Measurements from ENCODE around the gene PAGR1. TPM values are rescaled to one million over a fixed set of nuclear protein-coding genes. Genes with fewer than 3 reads are reported as not detected.
A peak's percentile ranks its signal among the peaks of the same experiment; 100 is the strongest.

The PAGR1 gene
- total and polyA plus RNA-seq, 9 of the 15 experiments (the other 6 are each of a cell fraction or from before 2014, with no cell fraction given) = 1.4 to 58.2 (median 16.8) TPM

DNA sequence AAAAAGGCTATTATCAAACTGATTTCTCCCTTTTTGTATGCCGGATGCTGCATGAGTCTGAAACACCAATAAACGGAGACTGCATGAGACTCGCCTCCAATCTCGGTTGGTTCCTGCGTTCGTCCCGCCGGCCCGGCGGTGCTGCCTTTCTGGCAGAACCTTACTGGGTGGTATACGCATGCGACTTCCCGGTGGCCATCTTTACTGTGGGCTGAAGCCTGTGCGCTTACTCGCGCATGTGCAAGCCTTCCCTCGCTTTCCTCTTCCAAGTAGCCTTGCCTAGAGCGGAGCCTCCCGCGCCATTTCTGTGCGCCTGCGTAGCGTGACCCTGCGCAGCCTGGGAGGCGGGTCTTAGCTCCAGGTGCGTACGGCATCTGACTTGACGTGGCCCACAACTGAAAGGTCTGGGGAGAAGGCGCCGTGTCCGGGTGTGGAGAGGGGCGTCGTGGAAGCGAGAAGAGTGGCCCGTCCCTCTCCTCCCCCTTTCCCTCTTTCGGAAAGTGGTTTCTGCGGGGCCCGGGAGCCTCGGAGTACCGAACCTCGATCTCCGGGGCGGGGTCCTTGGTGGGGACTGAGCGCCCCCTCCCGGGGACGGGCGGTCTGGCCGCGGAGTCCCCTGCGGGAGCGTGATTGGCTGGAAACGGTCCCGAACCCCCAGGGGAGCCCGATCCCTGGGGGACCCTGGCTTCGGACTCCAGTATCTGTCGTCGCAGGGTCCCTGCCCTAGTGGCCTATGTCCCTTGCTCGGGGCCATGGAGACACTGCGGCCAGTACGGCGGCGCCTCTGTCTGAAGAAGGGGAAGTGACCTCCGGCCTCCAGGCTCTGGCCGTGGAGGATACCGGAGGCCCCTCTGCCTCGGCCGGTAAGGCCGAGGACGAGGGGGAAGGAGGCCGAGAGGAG, at the start of gene PAGR1 (continued):
- TF ChIP-seq, protein P1, sequence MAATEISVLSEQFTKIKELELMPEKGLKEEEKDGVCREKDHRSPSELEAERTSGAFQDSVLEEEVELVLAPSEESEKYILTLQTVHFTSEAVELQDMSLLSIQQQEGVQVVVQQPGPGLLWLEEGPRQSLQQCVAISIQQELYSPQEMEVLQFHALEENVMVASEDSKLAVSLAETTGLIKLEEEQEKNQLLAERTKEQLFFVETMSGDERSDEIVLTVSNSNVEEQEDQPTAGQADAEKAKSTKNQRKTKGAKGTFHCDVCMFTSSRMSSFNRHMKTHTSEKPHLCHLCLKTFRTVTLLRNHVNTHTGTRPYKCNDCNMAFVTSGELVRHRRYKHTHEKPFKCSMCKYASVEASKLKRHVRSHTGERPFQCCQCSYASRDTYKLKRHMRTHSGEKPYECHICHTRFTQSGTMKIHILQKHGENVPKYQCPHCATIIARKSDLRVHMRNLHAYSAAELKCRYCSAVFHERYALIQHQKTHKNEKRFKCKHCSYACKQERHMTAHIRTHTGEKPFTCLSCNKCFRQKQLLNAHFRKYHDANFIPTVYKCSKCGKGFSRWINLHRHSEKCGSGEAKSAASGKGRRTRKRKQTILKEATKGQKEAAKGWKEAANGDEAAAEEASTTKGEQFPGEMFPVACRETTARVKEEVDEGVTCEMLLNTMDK (IDR thresholded peaks at IDR 0.05; ENCODE audit: borderline replicate concordance, insufficient read depth, low read depth, low read length, poor library complexity, severe bottlenecking) = peak; percentile 90
- TF ChIP-seq KLF1 (tag; IDR thresholded peaks at IDR 0.05) = peak; percentile 42; the same call in 1 of the 2 replicates
- peak; percentile 78; the same call in 1 of the 2 replicates for TF ChIP-seq ZNF57 (CRISPR knock-in tag; IDR thresholded peaks at IDR 0.05)
- TF ChIP-seq TRIM24 (IDR thresholded peaks at IDR 0.05) = peak in 1 of 2 experiments; percentile 57; a peak in 1 of 4 replicates
- peak in 1 of 2 experiments; percentile 71; a peak in 2 of 4 replicates for TF ChIP-seq SRF (CRISPR knock-in tag; IDR thresholded peaks at IDR 0.05)
- TF ChIP-seq, protein P2, sequence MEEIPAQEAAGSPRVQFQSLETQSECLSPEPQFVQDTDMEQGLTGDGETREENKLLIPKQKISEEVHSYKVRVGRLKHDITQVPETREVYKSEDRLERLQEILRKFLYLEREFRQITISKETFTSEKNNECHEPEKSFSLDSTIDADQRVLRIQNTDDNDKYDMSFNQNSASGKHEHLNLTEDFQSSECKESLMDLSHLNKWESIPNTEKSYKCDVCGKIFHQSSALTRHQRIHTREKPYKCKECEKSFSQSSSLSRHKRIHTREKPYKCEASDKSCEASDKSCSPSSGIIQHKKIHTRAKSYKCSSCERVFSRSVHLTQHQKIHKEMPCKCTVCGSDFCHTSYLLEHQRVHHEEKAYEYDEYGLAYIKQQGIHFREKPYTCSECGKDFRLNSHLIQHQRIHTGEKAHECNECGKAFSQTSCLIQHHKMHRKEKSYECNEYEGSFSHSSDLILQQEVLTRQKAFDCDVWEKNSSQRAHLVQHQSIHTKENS (CRISPR knock-in tag; IDR thresholded peaks at IDR 0.05) = no peak
- TF ChIP-seq CTBP1 (IDR thresholded peaks at IDR 0.05; ENCODE audit: borderline replicate concordance) = peak; percentile 81; the same call in 1 of the 2 replicates
- TF ChIP-seq ZNF354B (CRISPR knock-in tag; IDR thresholded peaks at IDR 0.05) = no peak
- TF ChIP-seq TARDBP (IDR thresholded peaks at IDR 0.05) = 0 out of 2 replicates have a peak, but pooled peaks have one; percentile 74
- no peak for TF ChIP-seq THRAP3 (IDR thresholded peaks at IDR 0.05; ENCODE audit: borderline replicate concordance)
- TF ChIP-seq, protein P3, sequence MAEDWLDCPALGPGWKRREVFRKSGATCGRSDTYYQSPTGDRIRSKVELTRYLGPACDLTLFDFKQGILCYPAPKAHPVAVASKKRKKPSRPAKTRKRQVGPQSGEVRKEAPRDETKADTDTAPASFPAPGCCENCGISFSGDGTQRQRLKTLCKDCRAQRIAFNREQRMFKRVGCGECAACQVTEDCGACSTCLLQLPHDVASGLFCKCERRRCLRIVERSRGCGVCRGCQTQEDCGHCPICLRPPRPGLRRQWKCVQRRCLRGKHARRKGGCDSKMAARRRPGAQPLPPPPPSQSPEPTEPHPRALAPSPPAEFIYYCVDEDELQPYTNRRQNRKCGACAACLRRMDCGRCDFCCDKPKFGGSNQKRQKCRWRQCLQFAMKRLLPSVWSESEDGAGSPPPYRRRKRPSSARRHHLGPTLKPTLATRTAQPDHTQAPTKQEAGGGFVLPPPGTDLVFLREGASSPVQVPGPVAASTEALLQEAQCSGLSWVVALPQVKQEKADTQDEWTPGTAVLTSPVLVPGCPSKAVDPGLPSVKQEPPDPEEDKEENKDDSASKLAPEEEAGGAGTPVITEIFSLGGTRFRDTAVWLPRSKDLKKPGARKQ (CRISPR knock-in tag; IDR thresholded peaks at IDR 0.05) = no peak
- peak; percentile 71 for TF ChIP-seq USF1 (CRISPR knock-in tag; IDR thresholded peaks at IDR 0.05)
- no peak for TF ChIP-seq ZBTB49 (CRISPR knock-in tag; IDR thresholded peaks at IDR 0.05; ENCODE audit: borderline replicate concordance)
- 0 out of 2 replicates have a peak, but pooled peaks have one; percentile 42 for TF ChIP-seq CGGBP1 (CRISPR knock-in tag; IDR thresholded peaks at IDR 0.05)
- no peak for TF ChIP-seq ZNF780A (CRISPR knock-in tag; IDR thresholded peaks at IDR 0.05)
- peak; percentile 67; the same call in 1 of the 2 replicates for TF ChIP-seq ZBTB43 (CRISPR knock-in tag; IDR thresholded peaks at IDR 0.05)

Measured in K562 (cell line).